Caco-2 (cell line): ENCODE measurements around the gene OR5C1. TPM values are rescaled to one million over a fixed set of nuclear protein-coding genes. Genes with fewer than 3 reads are reported as not detected.

ENCODE experiments used
- Bru-seq: library from RNA; stranded (reverse); fragments of 400-500 nt; gene quantifications from one replicate; lab custom pipeline; 2021; lab: Mats Ljungman, UMichigan
- BruChase-seq, 2 experiments: library from RNA; stranded (reverse); fragments of 400-500 nt; gene quantifications; one replicate each; lab custom pipeline; 2021; lab: Mats Ljungman, UMichigan
- BruUV-seq: library from RNA; stranded (reverse); fragments of 400-500 nt; replicated peaks from 2 replicates; lab custom pipeline; 2021; lab: Mats Ljungman, UMichigan
- CTCF ChIA-PET: fragments of 300-600 bp; sonication (Branson Sonifier 250); formaldehyde crosslinking; loops from one replicate; lab custom pipeline; 2022; ENCODE audit warnings: antibody characterized with exemption; lab: Charles Lee
- POLR2A ChIA-PET: fragments of 300-600 bp; sonication (Branson Sonifier 250); formaldehyde crosslinking; loops from one replicate; lab custom pipeline; 2022; ENCODE audit warnings: antibody characterized with exemption; lab: Charles Lee
- DNase-seq, 2 experiments: peaks; one replicate each; pipeline versions ENCODE4 v3.0.0 to v3.0.0-alpha.2; 2020 to 2022
- H3K27me3 ChIP-seq: replicated peaks from 2 replicates; pipeline ENCODE4 v1.6.0; 2011; ENCODE audit warnings: low read length; ENCODE audit not compliant: control insufficient read depth, insufficient read depth
- H3K36me3 ChIP-seq: 2 replicates; pipeline ENCODE4 v1.5.1; 2011; ENCODE audit warnings: low read length; ENCODE audit not compliant: control insufficient read depth, insufficient read depth
- H3K4me1 ChIP-seq: fragments of 250-450 bp; sonication (Bioruptor Pico); 2 replicates; pipeline ENCODE4 v1.5.1; 2020; ENCODE audit warnings: mild to moderate bottlenecking
- H3K4me3 ChIP-seq: 2 replicates; pipeline ENCODE4 v1.5.1; 2011; ENCODE audit warnings: low read depth, mild to moderate bottlenecking, control low read depth, low read length
- H3K9me3 ChIP-seq: fragments of 250-450 bp; sonication (Bioruptor Pico); 2 replicates; pipeline ENCODE4 v1.5.1; 2020; ENCODE audit warnings: mild to moderate bottlenecking, moderate library complexity
- H3K27ac Mint-ChIP-seq: one replicate; pipeline ENCODE4 v1.8.0; 2022; ENCODE audit warnings: mixed read lengths; ENCODE audit not compliant: unreplicated experiment
- H3K27me3 Mint-ChIP-seq: one replicate; pipeline ENCODE4 v1.8.0; 2022; ENCODE audit warnings: mixed read lengths; ENCODE audit not compliant: insufficient read depth, unreplicated experiment
- H3K36me3 Mint-ChIP-seq: one replicate; pipeline ENCODE4 v1.8.0; 2022; ENCODE audit warnings: mild to moderate bottlenecking, mixed read lengths; ENCODE audit not compliant: insufficient read depth, unreplicated experiment
- H3K4me1 Mint-ChIP-seq: one replicate; pipeline ENCODE4 v1.8.0; 2022; ENCODE audit warnings: low read depth, mixed read lengths; ENCODE audit not compliant: unreplicated experiment
- H3K4me3 Mint-ChIP-seq: one replicate; pipeline ENCODE4 v1.8.0; 2022; ENCODE audit warnings: mild to moderate bottlenecking, moderate library complexity, mixed read lengths; ENCODE audit not compliant: unreplicated experiment
- H3K9me3 Mint-ChIP-seq: one replicate; pipeline ENCODE4 v1.8.0; 2022; ENCODE audit warnings: mixed read lengths; ENCODE audit not compliant: unreplicated experiment
- CTCF ChIP-seq, 2 experiments: fragments of 200-600 bp in 1 of 2; IDR thresholded peaks; 1 replicate in 1 of 2; 2 replicates in 1 of 2; pipeline versions ENCODE4 v1.5.1 to v1.8.0; 2011 to 2022; ENCODE audit warnings: antibody characterized with exemption in 1 of 2, control low read depth in 1 of 2, inconsistent platforms in 1 of 2, low read depth in 1 of 2, low read length in 1 of 2, mild to moderate bottlenecking in 1 of 2, moderate library complexity in 1 of 2; ENCODE audit not compliant: insufficient read depth in 1 of 2, severe bottlenecking in 1 of 2, unreplicated experiment in 1 of 2
- intact Hi-C: fragments of 100-400 bp; cut with micrococcal nuclease; formaldehyde crosslinking; loops from one replicate; pipeline ENCODE4 v1.10.0; 2022; ENCODE audit not compliant: unreplicated experiment
- long read RNA-seq: library from polyadenylated mRNA; stranded (forward); transcript quantifications from one replicate; pipeline ENCODE4 v2.0.0, GENCODE V29; 2022
- total RNA-seq: library from RNA; stranded (reverse); gene quantifications from 2 replicates; pipeline ENCODE4 v1.2.3, GENCODE V29; 2022

OR5C1 gene
- total RNA-seq: not detected in 2 replicates
- Bru-seq, nascent RNA: not detected
- BruChase-seq, experiment 1, labeled RNA remaining after a 2-hour chase: not detected
- BruChase-seq, experiment 2, labeled RNA remaining after a 6-hour chase: not detected
- long read RNA-seq: 0 reads

DNA sequence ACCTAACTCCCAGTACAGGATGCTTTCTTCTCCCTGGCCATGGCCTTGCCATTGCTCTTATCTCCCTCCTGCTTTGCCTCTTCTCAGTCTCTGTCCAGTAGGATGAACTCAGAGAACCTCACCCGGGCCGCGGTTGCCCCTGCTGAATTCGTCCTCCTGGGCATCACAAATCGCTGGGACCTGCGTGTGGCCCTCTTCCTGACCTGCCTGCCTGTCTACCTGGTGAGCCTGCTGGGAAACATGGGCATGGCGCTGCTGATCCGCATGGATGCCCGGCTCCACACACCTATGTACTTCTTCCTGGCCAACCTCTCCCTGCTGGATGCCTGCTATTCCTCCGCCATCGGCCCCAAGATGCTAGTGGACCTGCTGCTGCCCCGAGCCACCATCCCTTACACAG, at the start of gene OR5C1:
Gene OR5C1, plus strand, starts transcription at position 103 of the 400 bp plus-strand sequence. Its CDS starts 0 bp downstream, at position 103.
- H3K27ac Mint-ChIP-seq: no peak within 1 kb of the TSS
- ChIA-PET CTCF (interaction anchor here (0.6 kb wide), 1 partner anchor 34 kb away, joined by 4 read pairs; no protein-coding TSS in a partner anchor), POLR2A (no interaction called here)
- peaks cover 7% of the 10 kb centered on the region for H3K4me1 Mint-ChIP-seq
- Histone ChIP-seq H3K4me1 (peaks cover 14% of the 10 kb centered on the region), H3K27me3 (no peaks in the 10 kb centered on the region), H3K4me3 (no peak within 1 kb of the TSS), H3K9me3 (no peaks in the 10 kb centered on the region), H3K36me3 (no peaks in the 10 kb centered on the region)
- no peaks in the 10 kb centered on the region for H3K27me3 Mint-ChIP-seq
- TF ChIP-seq CTCF (IDR thresholded peaks at IDR 0.05; ENCODE audit: insufficient read depth in 1 of 2, low read depth in 1 of 2, low read length in 1 of 2, severe bottlenecking in 1 of 2, unreplicated experiment in 1 of 2): no peak
- no peaks in the 10 kb centered on the region for H3K9me3 Mint-ChIP-seq
- H3K4me3 Mint-ChIP-seq: no peak within 1 kb of the TSS
- H3K36me3 Mint-ChIP-seq: no peaks in the 10 kb centered on the region
- no TSS peak for BruUV-seq
- no peak for DNase-seq
- intact Hi-C loops: no loop called here

DNA sequence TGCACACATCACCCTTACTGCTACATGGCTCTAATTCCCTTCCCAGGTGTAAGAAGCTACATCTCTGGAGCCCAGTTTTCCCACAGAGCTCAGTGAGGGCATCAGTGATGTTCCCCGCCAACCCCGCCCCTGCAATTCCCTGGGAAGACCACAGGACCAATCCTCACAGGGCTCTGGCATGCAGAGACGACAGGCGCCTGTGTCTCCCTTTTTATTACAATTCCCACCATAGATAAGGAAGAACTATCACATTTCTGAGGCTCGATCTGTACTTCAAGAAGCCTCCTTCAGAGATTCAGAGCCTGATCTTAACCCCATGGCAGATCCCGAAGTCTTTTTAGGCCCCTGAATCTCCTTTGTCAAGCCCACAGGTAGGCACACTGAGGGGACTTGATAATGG, 46.7 kb upstream of the OR5C1 start, which contains the start of gene OR1L6:
Gene OR1L6, plus strand, starts transcription at position 301 of the 400 bp plus-strand sequence. CDS start 7,545 bp downstream, outside the sequence.
- H3K27ac Mint-ChIP-seq: no peak within 1 kb of the TSS
- DNase-seq: no peak
- H3K4me1 ChIP-seq: no peaks in the 10 kb centered on the region
- POLR2A ChIA-PET: no interaction called here
- H3K36me3 Mint-ChIP-seq: no peaks in the 10 kb centered on the region
- H3K4me1 Mint-ChIP-seq: no peaks in the 10 kb centered on the region
- CTCF ChIA-PET: no interaction called here
- no peak for TF ChIP-seq CTCF (IDR thresholded peaks at IDR 0.05; ENCODE audit: insufficient read depth in 1 of 2, low read depth in 1 of 2, low read length in 1 of 2, severe bottlenecking in 1 of 2, unreplicated experiment in 1 of 2)
- H3K36me3 ChIP-seq: no peaks in the 10 kb centered on the region
- H3K4me3 Mint-ChIP-seq: no peak within 1 kb of the TSS
- no peak within 1 kb of the TSS for H3K4me3 ChIP-seq
- intact Hi-C loops: no loop called here
- no peaks in the 10 kb centered on the region for H3K27me3 ChIP-seq
- peaks cover 7% of the 10 kb centered on the region; the same call in 1 of the 2 replicates for H3K9me3 ChIP-seq
- H3K27me3 Mint-ChIP-seq: peaks cover 9% of the 10 kb centered on the region
- no TSS peak for BruUV-seq
- H3K9me3 Mint-ChIP-seq: peaks cover 10% of the 10 kb centered on the region

GRCh38 chr9:122754825-122755224, 33.9 kb upstream of the OR5C1 start:
- peaks cover 3% of the 10 kb centered on the region for H3K27me3 Mint-ChIP-seq
- no TSS peak for BruUV-seq
- H3K4me3 Mint-ChIP-seq: no peak overlapping the region
- POLR2A ChIA-PET: no interaction called here
- Histone ChIP-seq H3K27me3 (no peaks in the 10 kb centered on the region), H3K9me3 (peaks cover 10% of the 10 kb centered on the region), H3K4me1 (no peaks in the 10 kb centered on the region), H3K4me3 (no peak overlapping the region), H3K36me3 (no peaks in the 10 kb centered on the region)
- H3K4me1 Mint-ChIP-seq: no peaks in the 10 kb centered on the region
- DNase-seq: no peak
- no peak overlapping the region for H3K27ac Mint-ChIP-seq
- no peaks in the 10 kb centered on the region for H3K36me3 Mint-ChIP-seq
- TF ChIP-seq CTCF (IDR thresholded peaks at IDR 0.05; ENCODE audit: insufficient read depth in 1 of 2, low read depth in 1 of 2, low read length in 1 of 2, severe bottlenecking in 1 of 2, unreplicated experiment in 1 of 2): no peak
- CTCF ChIA-PET: interaction anchor here (0.7 kb wide), 1 partner anchor 34 kb away, joined by 4 read pairs; no protein-coding TSS in a partner anchor
- intact Hi-C loops: no loop called here
- H3K9me3 Mint-ChIP-seq: peaks cover 26% of the 10 kb centered on the region
